Rectal smooth muscle tissue (tissue), 1 donor: ENCODE results near the gene ADCY1.

Source experiments
- H3K27ac ChIP-seq: one replicate; pipeline ENCODE4 v1.7.0; 2013; ENCODE audit warnings: low read depth, low read length, inconsistent platforms
- H3K27me3 ChIP-seq: one replicate; pipeline ENCODE4 v1.7.0; 2013; ENCODE audit warnings: low read length; ENCODE audit not compliant: control insufficient read depth, insufficient read depth
- H3K36me3 ChIP-seq: one replicate; pipeline ENCODE4 v1.7.0; 2013; ENCODE audit warnings: low read length; ENCODE audit not compliant: control insufficient read depth, insufficient read depth
- H3K4me1 ChIP-seq: one replicate; pipeline ENCODE4 v1.7.0; 2013; ENCODE audit warnings: low read length; ENCODE audit not compliant: control insufficient read depth, insufficient read depth
- H3K4me3 ChIP-seq: one replicate; pipeline ENCODE4 v1.7.0; 2013; ENCODE audit warnings: low read length
- H3K9ac ChIP-seq: one replicate; pipeline ENCODE4 v1.7.0; 2013; ENCODE audit warnings: low read length

Gene ADCY1

DNA sequence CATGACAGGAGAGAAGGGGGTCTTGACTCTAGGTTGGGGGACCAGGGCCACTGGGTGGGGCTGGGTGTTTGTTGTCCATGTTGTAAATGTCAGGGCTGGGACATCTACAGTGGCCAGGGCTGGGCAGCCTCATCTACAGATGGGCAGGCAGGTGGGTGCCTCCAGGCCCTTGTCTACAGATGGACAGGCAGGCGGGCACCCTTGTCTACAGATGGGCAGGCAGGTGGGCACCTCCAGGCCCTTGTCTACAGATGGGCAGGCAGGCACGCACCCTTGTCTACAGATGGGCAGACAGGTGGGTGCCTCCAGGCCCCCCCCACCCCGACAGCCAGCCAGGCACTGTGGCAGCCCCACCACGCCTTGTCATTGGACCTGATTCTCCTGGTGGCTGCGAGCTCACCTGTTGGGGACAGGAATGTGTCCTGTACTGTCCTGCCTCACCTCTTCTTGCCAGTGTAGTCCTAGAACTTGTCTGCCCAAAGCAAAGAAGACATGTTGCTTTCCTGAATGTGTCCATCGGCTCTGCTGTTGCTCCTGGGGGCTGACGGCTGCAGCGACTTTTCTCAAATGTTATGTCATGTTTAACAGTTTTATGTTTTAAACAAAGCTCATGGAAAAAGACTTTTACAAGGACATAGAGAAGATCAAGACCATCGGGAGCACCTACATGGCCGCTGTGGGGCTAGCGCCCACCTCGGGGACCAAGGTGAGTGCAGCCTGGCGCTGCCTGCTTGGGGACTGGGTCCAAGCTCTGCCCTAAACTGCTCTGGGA is 129.9 kb downstream of the ADCY1 start:
- Histone ChIP-seq H3K4me1 (no peaks in the 10 kb centered on the region), H3K9ac (no peak overlapping the region), H3K27me3 (peaks cover 1% of the 10 kb centered on the region), H3K4me3 (no peak overlapping the region), H3K27ac (no peak overlapping the region), H3K36me3 (no peaks in the 10 kb centered on the region)

DNA sequence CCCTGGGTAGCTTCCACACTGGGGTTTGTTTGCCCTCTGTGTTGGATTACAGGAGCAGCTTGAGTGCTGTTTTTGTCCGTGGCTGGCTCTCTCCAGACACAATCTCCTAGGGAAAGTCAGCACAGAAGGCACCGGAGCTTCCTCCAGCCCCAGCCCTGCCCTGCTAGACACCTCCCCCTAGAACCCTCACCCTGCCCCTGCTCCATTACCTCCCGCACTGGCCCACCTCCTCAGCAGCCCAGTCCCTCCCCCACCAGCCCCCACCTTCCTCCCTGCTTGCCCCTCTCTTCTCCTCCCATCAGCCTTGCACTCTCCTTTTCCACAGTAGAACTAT is 130.5 kb downstream of the ADCY1 start:
- Histone ChIP-seq H3K36me3 (no peaks in the 10 kb centered on the region), H3K4me1 (no peaks in the 10 kb centered on the region), H3K27me3 (peaks cover 1% of the 10 kb centered on the region), H3K9ac (no peak overlapping the region), H3K4me3 (no peak overlapping the region), H3K27ac (no peak overlapping the region)

DNA sequence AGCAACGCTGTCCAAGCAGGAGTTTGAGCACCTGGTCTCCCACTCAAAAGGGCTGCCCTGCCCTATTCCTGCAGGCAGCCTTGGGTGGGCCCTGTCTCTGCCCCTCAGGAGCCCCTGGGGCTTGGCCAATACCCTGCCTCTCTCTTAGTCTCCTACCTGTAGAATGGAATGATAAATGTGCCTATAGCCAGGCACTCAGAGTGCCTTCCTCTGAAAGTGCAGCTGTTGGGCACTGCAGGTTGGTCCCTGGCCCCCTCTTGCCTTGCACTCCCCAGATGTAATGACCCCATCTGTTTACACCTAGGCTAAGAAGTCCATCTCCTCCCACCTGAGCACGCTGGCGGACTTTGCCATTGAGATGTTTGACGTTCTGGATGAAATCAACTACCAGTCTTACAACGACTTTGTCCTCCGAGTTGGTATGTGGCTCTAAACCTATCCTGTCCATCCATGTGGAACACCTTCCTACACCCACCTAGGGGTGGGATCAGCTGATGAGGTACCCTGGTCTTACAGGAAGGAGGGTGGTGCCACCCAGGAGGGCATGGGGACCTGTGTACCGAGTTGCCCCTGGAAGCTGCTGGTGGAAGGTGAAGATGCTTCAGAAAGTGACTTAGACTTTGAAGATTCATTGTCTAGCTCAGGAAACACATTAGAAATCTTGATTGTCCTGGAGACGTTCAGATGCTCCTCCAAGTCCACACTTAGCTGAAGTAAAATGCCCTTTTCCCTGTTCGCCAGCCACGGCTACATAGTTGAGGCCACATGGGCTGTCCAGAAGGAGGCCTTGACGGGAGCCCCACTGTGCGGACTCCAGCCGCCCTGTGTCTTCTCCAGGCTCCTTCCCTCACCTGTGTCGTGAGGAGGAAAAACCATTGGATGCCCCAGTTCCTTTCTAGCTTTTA is 134.1 kb downstream of the ADCY1 start:
- H3K27me3 ChIP-seq = no peaks in the 10 kb centered on the region
- H3K9ac ChIP-seq = no peak overlapping the region
- no peaks in the 10 kb centered on the region for H3K36me3 ChIP-seq
- H3K27ac ChIP-seq = no peak overlapping the region
- H3K4me3 ChIP-seq = no peak overlapping the region
- no peaks in the 10 kb centered on the region for H3K4me1 ChIP-seq

DNA sequence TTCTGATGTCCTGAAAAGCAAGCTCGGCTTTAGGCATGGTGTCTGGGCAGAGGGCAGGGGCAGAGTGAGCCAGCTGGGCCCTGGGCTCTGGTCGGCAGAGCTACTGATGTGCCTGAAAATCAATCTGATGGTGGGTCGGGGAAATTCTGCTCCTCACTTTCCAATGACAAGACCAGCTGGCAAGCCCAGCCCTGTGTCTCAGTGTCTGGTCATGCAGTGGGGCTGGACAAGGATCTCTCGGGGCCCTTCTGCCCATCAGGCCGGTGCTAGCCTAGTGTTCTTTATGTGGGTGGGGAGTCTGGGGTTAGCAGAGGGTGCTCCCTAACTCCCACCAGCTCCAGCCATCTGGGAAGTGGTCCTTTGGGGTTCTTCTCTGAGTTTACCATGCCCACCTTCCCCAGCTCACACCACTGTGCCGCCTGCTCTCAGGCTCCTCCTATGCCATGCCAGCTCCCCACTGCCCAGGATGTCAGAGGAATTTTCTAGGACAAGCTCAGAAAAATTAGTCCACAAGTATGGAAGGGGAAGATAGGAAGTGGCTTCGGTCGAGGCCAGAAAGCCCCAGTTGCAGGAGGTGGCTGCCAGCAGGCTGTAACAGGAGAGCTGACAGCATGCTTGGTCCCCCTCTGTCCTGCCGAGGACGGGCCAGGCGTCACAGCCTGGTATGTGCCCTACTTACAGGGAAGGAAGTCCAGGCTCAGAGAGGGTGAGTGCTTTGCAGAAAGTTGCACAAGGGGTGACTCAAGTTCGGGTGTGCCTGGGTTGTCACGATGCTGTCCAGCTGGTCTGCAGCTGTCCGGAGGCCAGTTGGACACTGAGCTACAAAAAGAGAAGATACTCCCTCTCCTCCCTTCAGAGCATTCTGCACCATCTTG is 135.2 kb downstream of the ADCY1 start:
- Histone ChIP-seq H3K4me3 (no peak overlapping the region), H3K27ac (no peak overlapping the region), H3K36me3 (no peaks in the 10 kb centered on the region), H3K4me1 (no peaks in the 10 kb centered on the region), H3K27me3 (no peaks in the 10 kb centered on the region), H3K9ac (no peak overlapping the region)

DNA sequence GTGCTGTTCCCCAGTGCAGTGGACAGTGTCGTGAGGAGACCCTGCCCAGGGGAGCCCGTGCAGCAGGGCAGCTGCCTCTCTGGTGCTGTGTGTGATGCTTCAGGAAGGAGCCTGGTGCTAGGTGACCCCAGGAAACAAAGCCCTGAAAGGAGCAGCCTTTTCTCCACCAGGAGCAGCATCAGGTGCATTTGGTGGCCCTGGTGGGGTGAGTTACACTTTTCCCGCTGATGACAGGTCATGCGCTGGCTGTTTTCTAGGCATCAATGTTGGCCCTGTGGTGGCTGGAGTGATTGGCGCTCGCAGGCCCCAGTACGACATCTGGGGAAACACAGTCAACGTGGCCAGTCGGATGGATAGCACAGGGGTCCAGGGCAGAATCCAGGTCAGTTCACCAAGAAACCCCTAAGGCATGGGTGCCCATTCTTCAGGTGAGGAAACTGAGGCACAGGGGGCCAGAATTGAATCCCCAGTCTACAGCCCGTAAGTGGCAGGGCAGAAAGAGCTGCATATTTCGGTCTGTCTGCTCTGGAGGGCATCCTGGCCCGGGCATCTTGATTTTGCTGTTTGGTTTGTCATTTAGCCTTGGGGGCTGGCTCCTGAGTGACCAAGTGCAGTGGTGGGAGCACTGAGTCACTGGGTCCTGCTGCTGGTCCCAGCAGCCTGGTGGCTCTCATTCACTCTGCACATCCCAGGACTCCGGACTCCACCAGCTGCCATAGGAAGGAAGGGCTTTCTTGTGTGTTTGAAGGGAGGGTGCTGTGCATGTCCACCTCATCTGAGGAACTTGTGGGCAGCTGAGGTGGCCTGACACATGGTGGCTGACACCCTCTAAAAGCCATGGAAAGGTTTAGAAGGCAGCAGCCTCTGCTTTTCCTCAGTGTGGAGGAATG is 136.3 kb downstream of the ADCY1 start:
- H3K27me3 ChIP-seq = no peaks in the 10 kb centered on the region
- no peak overlapping the region for H3K4me3 ChIP-seq
- H3K4me1 ChIP-seq = no peaks in the 10 kb centered on the region
- no peak overlapping the region for H3K9ac ChIP-seq
- no peaks in the 10 kb centered on the region for H3K36me3 ChIP-seq
- no peak overlapping the region for H3K27ac ChIP-seq

DNA sequence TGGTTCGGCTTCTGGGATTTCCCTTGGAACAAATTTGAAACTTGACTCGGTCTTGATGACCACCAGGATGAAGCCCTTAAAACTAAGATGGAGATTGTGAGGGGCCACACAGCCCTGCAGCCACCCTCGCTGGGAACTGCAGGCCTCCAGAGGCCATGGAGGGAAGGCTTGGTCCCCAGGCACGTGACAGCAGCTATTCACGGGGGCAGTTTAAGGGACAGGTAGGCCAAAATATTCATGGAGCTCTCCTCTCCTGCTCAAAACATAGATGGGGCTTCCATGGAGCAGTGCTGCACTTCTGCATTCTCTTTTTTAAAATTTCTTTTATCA is 137.0 kb downstream of the ADCY1 start:
- no peak overlapping the region for H3K4me3 ChIP-seq
- no peaks in the 10 kb centered on the region for H3K4me1 ChIP-seq
- no peaks in the 10 kb centered on the region for H3K27me3 ChIP-seq
- no peak overlapping the region for H3K27ac ChIP-seq
- no peaks in the 10 kb centered on the region for H3K36me3 ChIP-seq
- no peak overlapping the region for H3K9ac ChIP-seq

DNA sequence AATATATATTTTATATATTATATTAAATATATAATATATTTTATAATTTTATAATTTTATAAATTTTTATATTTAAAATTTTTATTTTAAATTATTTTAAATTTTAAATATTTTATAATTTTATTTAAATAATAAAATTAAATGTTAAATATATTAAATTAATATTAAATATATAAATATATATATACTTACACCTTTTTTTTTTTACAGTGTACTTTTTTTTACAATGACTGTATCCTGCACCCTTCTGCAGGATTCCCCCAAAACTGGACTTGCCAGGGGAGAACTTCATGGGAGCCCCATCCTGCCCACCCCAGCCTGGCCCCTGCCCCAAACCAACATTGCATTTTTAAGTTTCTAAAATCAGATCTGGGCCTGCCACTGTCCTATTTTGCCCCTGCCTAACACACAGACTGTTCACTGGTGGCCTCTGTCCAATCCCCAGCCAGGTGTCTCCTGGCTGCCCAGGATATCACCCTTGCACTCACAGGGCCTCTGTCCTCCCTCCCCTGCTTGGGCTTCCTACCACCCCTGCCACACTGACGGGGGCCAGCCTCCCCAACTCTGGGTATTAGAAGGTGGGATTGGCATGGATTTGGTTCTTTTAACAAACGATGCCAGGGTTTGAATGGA is 138.0 kb downstream of the ADCY1 start:
- H3K4me1 ChIP-seq = no peaks in the 10 kb centered on the region
- H3K36me3 ChIP-seq = no peaks in the 10 kb centered on the region
- H3K9ac ChIP-seq = no peak overlapping the region
- no peak overlapping the region for H3K4me3 ChIP-seq
- no peak overlapping the region for H3K27ac ChIP-seq
- H3K27me3 ChIP-seq = no peaks in the 10 kb centered on the region

DNA sequence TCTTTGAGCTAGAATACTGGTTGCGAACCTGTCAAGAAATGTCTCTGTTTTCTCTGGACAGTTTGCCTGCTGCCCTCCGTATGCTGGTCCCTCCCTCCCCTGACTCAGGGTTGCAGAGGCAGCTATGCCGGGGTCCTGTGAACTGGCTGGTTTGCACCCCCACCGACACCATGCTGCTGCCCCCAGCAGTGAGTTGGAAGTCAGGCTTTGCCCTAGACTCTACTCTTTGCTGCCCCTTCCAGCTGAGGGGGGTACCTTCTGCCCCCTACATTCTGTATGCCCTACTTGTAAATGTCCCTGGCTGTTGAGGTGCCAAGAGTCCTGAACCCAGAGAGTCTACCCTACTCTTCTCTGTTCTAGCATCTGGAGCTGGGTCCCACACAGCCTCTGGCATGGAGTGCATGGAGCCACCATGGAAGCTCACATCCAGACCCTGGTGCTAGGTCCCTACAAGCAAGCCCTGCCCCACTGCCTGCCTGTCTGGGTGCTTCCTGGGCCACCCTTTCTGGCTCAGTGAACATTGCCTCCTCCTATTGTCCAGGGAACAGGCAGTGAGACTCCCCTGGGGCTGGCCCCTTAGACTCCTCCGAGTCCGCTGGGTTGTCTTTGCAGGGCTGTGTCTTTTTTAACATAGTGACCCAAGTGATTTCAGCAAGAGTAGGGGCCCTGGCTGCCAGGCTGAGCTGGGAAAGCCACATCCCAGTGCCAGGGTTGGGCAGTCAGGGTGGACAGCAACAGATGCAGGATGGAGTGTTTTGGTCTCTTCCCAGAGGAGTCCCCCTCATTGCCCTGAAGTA is 138.9 kb downstream of the ADCY1 start:
- no peak overlapping the region for H3K4me3 ChIP-seq
- no peak overlapping the region for H3K27ac ChIP-seq
- no peak overlapping the region for H3K9ac ChIP-seq
- no peaks in the 10 kb centered on the region for H3K27me3 ChIP-seq
- H3K4me1 ChIP-seq = no peaks in the 10 kb centered on the region
- H3K36me3 ChIP-seq = no peaks in the 10 kb centered on the region

DNA sequence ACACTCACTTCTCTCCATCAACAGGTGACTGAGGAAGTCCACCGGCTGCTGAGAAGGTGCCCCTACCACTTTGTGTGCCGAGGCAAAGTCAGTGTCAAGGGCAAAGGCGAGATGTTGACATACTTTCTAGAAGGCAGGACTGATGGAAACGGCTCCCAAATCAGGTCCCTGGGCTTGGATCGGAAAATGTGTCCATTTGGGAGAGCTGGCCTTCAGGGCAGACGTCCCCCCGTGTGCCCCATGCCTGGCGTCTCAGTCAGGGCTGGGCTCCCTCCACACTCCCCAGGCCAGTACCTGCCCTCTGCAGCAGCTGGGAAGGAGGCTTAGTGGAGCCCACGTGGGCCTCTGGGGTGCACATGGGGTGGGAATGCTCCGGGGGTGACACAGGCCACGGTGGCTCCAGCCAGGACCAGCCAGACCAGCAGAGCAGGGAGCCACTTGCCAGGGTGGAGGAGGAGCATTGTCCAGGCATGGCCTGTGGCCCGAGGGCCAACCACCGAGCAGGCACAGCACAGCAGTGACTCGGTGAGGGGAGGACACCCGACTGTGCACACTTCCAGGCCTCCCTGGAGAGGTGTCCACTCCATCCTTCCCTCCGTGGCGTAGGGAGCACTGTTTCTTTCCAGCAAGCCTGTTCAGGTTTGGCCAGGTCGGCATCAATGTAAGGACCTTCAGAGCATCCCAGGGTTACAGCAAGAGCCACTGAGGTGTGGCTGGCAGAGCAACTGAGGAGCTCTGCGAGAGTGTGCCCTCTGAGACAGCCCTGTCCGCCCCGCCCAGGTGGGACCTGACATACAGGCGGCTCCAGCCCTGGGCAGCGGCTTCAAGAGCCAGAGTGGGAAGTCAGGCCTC is 139.7 kb downstream of the ADCY1 start:
- no peaks in the 10 kb centered on the region for H3K36me3 ChIP-seq
- H3K4me3 ChIP-seq = no peak overlapping the region
- H3K27ac ChIP-seq = no peak overlapping the region
- no peak overlapping the region for H3K9ac ChIP-seq
- no peaks in the 10 kb centered on the region for H3K4me1 ChIP-seq
- no peaks in the 10 kb centered on the region for H3K27me3 ChIP-seq

DNA sequence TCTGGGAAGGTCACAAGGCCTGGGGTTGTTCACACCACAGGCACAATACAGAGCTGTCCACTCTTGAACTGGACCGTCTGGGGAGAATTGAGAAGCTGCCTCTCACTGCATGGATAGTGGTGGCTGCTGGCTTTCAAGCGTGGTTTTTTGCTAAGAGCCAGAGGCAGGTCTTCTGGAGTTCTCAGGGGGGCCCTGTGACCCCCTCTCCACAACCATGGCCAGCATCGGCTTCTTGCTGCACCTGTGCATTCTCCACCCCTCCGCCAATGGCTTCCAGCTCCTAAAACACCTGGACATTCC is 140.3 kb downstream of the ADCY1 start:
- no peaks in the 10 kb centered on the region for H3K36me3 ChIP-seq
- H3K4me1 ChIP-seq = no peaks in the 10 kb centered on the region
- no peak overlapping the region for H3K4me3 ChIP-seq
- no peaks in the 10 kb centered on the region for H3K27me3 ChIP-seq
- no peak overlapping the region for H3K27ac ChIP-seq
- H3K9ac ChIP-seq = no peak overlapping the region
